WTC11 (cell line): Measurements from ENCODE around the gene MAML3. TPM values are rescaled to one million over a fixed set of nuclear protein-coding genes. Genes with fewer than 3 reads are reported as not detected.

Experiments
- ATAC-seq: fragments of 200-7000 bp; cut with Tn5 transposase; 2 replicates; pipeline ENCODE4 v1.10.0; 2021; ENCODE audit warnings: mild to moderate bottlenecking, moderate library complexity
- CTCF ChIA-PET: fragments of 300-600 bp; sonication (Branson Sonifier 250); formaldehyde crosslinking; loops from one replicate; lab custom pipeline; 2021; ENCODE audit warnings: antibody characterized with exemption; lab: Charles Lee
- POLR2A ChIA-PET: fragments of 350-600 bp; sonication (Branson Sonifier 250); formaldehyde crosslinking; loops from one replicate; lab custom pipeline; 2021; ENCODE audit warnings: antibody characterized with exemption; lab: Charles Lee
- DNase-seq: peaks from one replicate; pipeline ENCODE4 v3.0.0; 2021; ENCODE audit warnings: low spot score
- H3K27ac Mint-ChIP-seq: 2 replicates; pipeline ENCODE4 v1.8.0; 2021; ENCODE audit warnings: mixed read lengths
- H3K27me3 Mint-ChIP-seq: 2 replicates; pipeline ENCODE4 v1.8.0; 2021; ENCODE audit warnings: low read depth, mild to moderate bottlenecking, moderate library complexity, mixed read lengths
- H3K36me3 Mint-ChIP-seq: 2 replicates; pipeline ENCODE4 v1.8.0; 2021; ENCODE audit warnings: mixed read lengths
- H3K4me1 Mint-ChIP-seq: 2 replicates; pipeline ENCODE4 v1.8.0; 2022; ENCODE audit warnings: mixed read lengths
- H3K4me3 Mint-ChIP-seq: 2 replicates; pipeline ENCODE4 v1.8.0; 2021; ENCODE audit warnings: mild to moderate bottlenecking, moderate library complexity, mixed read lengths
- H3K9me3 Mint-ChIP-seq: 2 replicates; pipeline ENCODE4 v1.8.0; 2021; ENCODE audit warnings: mixed read lengths
- GABPB1 ChIP-seq: sonication (generic); formaldehyde crosslinking; IDR thresholded peaks from 2 replicates; pipeline ENCODE4 v1.8.1; 2023; ENCODE audit warnings: mild to moderate bottlenecking, missing genetic modification reagents
- IRF2 ChIP-seq: sonication (generic); formaldehyde crosslinking; IDR thresholded peaks from 2 replicates; pipeline ENCODE4 v1.8.0; 2022; ENCODE audit warnings: low read depth, missing genetic modification reagents, borderline replicate concordance
- NR2C2 ChIP-seq: sonication (generic); formaldehyde crosslinking; IDR thresholded peaks from 2 replicates; pipeline ENCODE4 v1.8.0; 2022; ENCODE audit warnings: mild to moderate bottlenecking, missing genetic modification reagents
- OVOL2 ChIP-seq: fragments of 250-450 bp; sonication (Bioruptor Pico); IDR thresholded peaks from 2 replicates; pipeline ENCODE4 v1.9.0; 2021; ENCODE audit warnings: mild to moderate bottlenecking, borderline replicate concordance
- SOX15 ChIP-seq: fragments of 250-450 bp; sonication (Bioruptor Pico); IDR thresholded peaks from 2 replicates; pipeline ENCODE4 v1.9.0; 2021; ENCODE audit warnings: mild to moderate bottlenecking
- TCF7 ChIP-seq: sonication (generic); formaldehyde crosslinking; IDR thresholded peaks from 2 replicates; pipeline ENCODE4 v1.8.0; 2022; ENCODE audit warnings: mild to moderate bottlenecking, low read depth, missing genetic modification reagents, moderate library complexity
- TEAD4 ChIP-seq: sonication (generic); formaldehyde crosslinking; IDR thresholded peaks from 2 replicates; pipeline ENCODE4 v1.8.0; 2022; ENCODE audit warnings: mild to moderate bottlenecking, missing genetic modification reagents
- ZBTB21 ChIP-seq: sonication (generic); formaldehyde crosslinking; IDR thresholded peaks from 2 replicates; pipeline ENCODE4 v1.8.1; 2023; ENCODE audit warnings: mild to moderate bottlenecking, missing genetic modification reagents, borderline replicate concordance
- ZNF138 ChIP-seq: sonication (generic); formaldehyde crosslinking; conservative IDR thresholded peaks from 2 replicates; pipeline ENCODE4 v1.8.1; 2022; ENCODE audit warnings: mild to moderate bottlenecking, moderate library complexity, missing genetic modification reagents
- ZNF281 ChIP-seq: sonication (generic); formaldehyde crosslinking; IDR thresholded peaks from 2 replicates; pipeline ENCODE4 v1.8.0; 2023; ENCODE audit warnings: mild to moderate bottlenecking, missing genetic modification reagents
- total RNA-seq: library from RNA; stranded (reverse); gene quantifications from 3 replicates; pipeline ENCODE4 v1.2.3, GENCODE V29; 2021
- TF ChIP-seq, protein P1 (sequence below): sonication (generic); formaldehyde crosslinking; IDR thresholded peaks from 2 replicates; pipeline ENCODE4 v1.8.1; 2023; ENCODE audit warnings: mild to moderate bottlenecking, missing genetic modification reagents, borderline replicate concordance
- TF ChIP-seq, protein P2 (sequence below): fragments of 200-600 bp; IDR thresholded peaks from 2 replicates; pipeline ENCODE4 v1.8.0; 2022; ENCODE audit warnings: antibody characterized with exemption
- TF ChIP-seq, protein P3 (sequence below): sonication (generic); formaldehyde crosslinking; IDR thresholded peaks from 2 replicates; pipeline ENCODE4 v1.8.0; 2023; ENCODE audit warnings: missing genetic modification reagents, mild to moderate bottlenecking, borderline replicate concordance

MAML3 gene
- total RNA-seq, 1 experiment from 2014 or later: 7.4 TPM

DNA sequence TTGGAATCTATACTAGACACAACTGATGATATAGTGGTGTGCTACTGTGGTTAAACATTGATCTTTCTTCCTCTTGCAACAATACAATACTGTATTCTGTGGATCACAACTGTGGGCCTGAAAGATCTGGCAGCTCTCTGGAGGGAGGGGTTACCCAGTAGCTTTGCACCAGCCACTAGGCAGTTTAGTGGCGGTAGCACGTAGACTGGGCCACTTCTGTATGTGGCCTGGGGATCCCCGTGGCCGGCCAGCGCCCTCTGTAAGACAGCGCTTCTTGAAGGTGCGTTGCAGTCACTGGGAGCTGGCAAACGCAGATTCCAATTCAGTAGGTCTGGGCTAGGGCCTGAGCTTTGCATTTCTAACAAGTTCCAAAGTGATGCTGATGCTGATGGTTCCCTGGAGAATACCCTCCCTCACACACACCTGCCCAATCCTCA is 319.7 kb downstream of the MAML3 start:
- DNase-seq (peak; percentile 40), ATAC-seq (peak; percentile 87)
- peaks cover 49% of the 10 kb centered on the region for H3K4me1 Mint-ChIP-seq
- peak overlapping the region; percentile 57; the same call in 1 of the 2 replicates for H3K27ac Mint-ChIP-seq
- H3K9me3 Mint-ChIP-seq: no peaks in the 10 kb centered on the region
- no peak overlapping the region for H3K4me3 Mint-ChIP-seq
- no peaks in the 10 kb centered on the region; the same call in 1 of the 2 replicates for H3K27me3 Mint-ChIP-seq
- TF ChIP-seq GABPB1 (CRISPR knock-in tag): peak; percentile 24; the same call in 1 of the 2 replicates
- no peak for TF ChIP-seq OVOL2 (CRISPR knock-in tag)
- ChIA-PET CTCF (interaction anchor here (1.2 kb wide), 2 partner anchors 9 to 54 kb away, joined by 3 read pairs; no protein-coding TSS in a partner anchor), POLR2A (interaction anchor here (0.6 kb wide), 1 partner anchor 145 kb away, joined by 3 read pairs; no protein-coding TSS in a partner anchor)
- no peaks in the 10 kb centered on the region for H3K36me3 Mint-ChIP-seq

DNA sequence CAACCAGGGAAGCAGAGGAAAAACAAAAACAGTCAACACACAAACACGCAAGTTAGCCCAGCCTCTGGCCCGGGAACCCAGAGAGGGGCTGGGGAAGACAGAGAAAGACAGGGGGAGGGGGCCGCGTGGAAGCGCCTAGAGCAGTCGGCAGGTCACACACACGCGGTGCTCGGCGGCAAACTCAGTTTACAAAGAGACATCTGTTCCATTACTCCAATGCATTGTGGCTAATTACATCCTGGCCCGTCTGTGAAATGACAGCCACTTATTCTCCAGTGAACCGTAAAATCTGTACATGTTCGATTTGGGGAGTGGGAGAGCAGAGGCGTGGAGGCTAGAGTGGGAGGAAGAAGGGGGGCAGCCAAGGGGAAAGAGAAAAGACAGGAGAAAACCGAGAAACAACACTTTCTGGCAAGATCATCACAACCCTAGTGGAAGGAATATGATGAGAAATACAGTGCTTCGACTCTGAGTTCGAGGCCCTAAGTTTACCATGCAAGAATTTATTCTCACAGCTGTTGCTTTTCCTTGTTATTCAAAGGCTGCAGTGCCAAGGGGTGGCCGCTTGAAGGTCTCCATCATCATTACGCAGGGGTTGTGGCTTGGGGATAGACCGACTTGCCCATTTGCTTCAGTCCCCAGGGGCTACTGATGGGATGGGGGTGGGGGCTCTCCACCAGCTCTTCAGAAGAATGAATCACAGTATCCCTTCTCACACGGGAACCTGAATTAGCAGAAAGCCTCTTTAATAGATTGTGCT is 320.7 kb downstream of the MAML3 start:
- CTCF ChIA-PET: interaction anchor here (1.2 to 1.5 kb wide), 3 partner anchors 8 to 55 kb away, joined by 3 to 4 read pairs (median 3); no protein-coding TSS in a partner anchor
- H3K27ac Mint-ChIP-seq: peak overlapping the region; percentile 83
- H3K4me1 Mint-ChIP-seq: peaks cover 49% of the 10 kb centered on the region
- H3K9me3 Mint-ChIP-seq: no peaks in the 10 kb centered on the region
- peak; percentile 47 for ATAC-seq
- POLR2A ChIA-PET: no interaction called here
- no peak overlapping the region; the same call in 1 of the 2 replicates for H3K4me3 Mint-ChIP-seq
- TF ChIP-seq SOX15 (CRISPR knock-in tag) (no peak), IRF2 (no peak), TEAD4 (CRISPR knock-in tag) (no peak), NR2C2 (no peak), ZBTB21 (CRISPR knock-in tag) (no peak), ZNF138 (CRISPR knock-in tag) (no peak), OVOL2 (CRISPR knock-in tag) (no peak), ZNF281 (no peak), TCF7 (CRISPR knock-in tag) (no peak)
- TF ChIP-seq, protein P1, sequence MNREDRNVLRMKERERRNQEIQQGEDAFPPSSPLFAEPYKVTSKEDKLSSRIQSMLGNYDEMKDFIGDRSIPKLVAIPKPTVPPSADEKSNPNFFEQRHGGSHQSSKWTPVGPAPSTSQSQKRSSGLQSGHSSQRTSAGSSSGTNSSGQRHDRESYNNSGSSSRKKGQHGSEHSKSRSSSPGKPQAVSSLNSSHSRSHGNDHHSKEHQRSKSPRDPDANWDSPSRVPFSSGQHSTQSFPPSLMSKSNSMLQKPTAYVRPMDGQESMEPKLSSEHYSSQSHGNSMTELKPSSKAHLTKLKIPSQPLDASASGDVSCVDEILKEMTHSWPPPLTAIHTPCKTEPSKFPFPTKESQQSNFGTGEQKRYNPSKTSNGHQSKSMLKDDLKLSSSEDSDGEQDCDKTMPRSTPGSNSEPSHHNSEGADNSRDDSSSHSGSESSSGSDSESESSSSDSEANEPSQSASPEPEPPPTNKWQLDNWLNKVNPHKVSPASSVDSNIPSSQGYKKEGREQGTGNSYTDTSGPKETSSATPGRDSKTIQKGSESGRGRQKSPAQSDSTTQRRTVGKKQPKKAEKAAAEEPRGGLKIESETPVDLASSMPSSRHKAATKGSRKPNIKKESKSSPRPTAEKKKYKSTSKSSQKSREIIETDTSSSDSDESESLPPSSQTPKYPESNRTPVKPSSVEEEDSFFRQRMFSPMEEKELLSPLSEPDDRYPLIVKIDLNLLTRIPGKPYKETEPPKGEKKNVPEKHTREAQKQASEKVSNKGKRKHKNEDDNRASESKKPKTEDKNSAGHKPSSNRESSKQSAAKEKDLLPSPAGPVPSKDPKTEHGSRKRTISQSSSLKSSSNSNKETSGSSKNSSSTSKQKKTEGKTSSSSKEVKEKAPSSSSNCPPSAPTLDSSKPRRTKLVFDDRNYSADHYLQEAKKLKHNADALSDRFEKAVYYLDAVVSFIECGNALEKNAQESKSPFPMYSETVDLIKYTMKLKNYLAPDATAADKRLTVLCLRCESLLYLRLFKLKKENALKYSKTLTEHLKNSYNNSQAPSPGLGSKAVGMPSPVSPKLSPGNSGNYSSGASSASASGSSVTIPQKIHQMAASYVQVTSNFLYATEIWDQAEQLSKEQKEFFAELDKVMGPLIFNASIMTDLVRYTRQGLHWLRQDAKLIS (CRISPR knock-in tag): no peak
- TF ChIP-seq, protein P2, sequence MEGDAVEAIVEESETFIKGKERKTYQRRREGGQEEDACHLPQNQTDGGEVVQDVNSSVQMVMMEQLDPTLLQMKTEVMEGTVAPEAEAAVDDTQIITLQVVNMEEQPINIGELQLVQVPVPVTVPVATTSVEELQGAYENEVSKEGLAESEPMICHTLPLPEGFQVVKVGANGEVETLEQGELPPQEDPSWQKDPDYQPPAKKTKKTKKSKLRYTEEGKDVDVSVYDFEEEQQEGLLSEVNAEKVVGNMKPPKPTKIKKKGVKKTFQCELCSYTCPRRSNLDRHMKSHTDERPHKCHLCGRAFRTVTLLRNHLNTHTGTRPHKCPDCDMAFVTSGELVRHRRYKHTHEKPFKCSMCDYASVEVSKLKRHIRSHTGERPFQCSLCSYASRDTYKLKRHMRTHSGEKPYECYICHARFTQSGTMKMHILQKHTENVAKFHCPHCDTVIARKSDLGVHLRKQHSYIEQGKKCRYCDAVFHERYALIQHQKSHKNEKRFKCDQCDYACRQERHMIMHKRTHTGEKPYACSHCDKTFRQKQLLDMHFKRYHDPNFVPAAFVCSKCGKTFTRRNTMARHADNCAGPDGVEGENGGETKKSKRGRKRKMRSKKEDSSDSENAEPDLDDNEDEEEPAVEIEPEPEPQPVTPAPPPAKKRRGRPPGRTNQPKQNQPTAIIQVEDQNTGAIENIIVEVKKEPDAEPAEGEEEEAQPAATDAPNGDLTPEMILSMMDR: no peak
- TF ChIP-seq, protein P3, sequence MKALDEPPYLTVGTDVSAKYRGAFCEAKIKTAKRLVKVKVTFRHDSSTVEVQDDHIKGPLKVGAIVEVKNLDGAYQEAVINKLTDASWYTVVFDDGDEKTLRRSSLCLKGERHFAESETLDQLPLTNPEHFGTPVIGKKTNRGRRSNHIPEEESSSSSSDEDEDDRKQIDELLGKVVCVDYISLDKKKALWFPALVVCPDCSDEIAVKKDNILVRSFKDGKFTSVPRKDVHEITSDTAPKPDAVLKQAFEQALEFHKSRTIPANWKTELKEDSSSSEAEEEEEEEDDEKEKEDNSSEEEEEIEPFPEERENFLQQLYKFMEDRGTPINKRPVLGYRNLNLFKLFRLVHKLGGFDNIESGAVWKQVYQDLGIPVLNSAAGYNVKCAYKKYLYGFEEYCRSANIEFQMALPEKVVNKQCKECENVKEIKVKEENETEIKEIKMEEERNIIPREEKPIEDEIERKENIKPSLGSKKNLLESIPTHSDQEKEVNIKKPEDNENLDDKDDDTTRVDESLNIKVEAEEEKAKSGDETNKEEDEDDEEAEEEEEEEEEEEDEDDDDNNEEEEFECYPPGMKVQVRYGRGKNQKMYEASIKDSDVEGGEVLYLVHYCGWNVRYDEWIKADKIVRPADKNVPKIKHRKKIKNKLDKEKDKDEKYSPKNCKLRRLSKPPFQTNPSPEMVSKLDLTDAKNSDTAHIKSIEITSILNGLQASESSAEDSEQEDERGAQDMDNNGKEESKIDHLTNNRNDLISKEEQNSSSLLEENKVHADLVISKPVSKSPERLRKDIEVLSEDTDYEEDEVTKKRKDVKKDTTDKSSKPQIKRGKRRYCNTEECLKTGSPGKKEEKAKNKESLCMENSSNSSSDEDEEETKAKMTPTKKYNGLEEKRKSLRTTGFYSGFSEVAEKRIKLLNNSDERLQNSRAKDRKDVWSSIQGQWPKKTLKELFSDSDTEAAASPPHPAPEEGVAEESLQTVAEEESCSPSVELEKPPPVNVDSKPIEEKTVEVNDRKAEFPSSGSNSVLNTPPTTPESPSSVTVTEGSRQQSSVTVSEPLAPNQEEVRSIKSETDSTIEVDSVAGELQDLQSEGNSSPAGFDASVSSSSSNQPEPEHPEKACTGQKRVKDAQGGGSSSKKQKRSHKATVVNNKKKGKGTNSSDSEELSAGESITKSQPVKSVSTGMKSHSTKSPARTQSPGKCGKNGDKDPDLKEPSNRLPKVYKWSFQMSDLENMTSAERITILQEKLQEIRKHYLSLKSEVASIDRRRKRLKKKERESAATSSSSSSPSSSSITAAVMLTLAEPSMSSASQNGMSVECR (CRISPR knock-in tag): no peak
- DNase-seq: peak; percentile 29
- H3K36me3 Mint-ChIP-seq: no peaks in the 10 kb centered on the region
- no peaks in the 10 kb centered on the region; the same call in 1 of the 2 replicates for H3K27me3 Mint-ChIP-seq
